AG09309 (cell line): ENCODE results near the gene IGSF23.

Experiments
- DNase-seq: peaks from one replicate; pipeline ENCODE4 v3.0.0-alpha.2; 2010; ENCODE audit warnings: low read depth
- H3K4me3 ChIP-seq: 2 replicates; pipeline ENCODE4 v1.5.1; 2011; ENCODE audit warnings: mild to moderate bottlenecking, low read depth, low read length, moderate library complexity; ENCODE audit not compliant: control insufficient read depth
- CTCF ChIP-seq: IDR thresholded peaks from 2 replicates; pipeline ENCODE4 v1.5.1; 2011; ENCODE audit warnings: mild to moderate bottlenecking, low read depth, low read length, inconsistent platforms; ENCODE audit not compliant: insufficient read depth, control insufficient read depth; ENCODE audit errors: missing control alignments

IGSF23 gene

DNA sequence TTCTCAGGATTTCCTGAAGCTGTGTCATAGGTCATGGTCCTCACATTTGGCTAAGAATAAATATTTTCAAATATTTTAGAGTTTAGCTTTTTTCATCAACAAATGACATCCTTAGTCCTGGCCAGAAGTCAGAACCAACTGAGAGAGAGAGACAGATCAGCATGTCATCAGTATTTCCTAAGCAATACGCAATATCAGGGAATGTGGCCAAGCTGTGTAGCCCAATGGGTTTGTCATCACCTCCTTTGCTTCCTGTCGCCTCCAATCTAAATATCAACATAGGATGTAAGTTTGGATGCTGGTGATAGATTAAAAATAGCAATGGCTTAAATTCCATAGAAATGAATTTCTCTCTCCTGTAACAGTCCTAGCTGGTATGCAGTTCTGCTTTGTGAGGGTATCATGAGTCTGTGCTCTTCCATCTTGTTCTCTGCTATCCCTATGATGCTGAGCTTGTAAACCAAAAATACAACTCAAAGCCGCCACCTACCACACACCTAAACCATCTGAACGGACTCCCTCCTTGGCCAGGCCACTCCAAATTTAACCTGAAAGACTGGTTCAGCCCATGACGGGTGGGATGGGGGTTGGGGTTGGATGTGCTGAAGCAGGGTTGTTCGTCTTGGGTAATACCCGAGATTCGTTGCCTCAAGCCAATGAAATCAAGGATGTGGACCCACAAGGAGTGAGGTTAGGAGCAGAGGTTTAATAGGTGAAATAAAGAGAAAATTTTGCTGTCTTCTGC is 10.0 kb upstream of the IGSF23 start:
- no peak for TF ChIP-seq CTCF
- peak; percentile 67 for DNase-seq
- no peak overlapping the region for H3K4me3 ChIP-seq

DNA sequence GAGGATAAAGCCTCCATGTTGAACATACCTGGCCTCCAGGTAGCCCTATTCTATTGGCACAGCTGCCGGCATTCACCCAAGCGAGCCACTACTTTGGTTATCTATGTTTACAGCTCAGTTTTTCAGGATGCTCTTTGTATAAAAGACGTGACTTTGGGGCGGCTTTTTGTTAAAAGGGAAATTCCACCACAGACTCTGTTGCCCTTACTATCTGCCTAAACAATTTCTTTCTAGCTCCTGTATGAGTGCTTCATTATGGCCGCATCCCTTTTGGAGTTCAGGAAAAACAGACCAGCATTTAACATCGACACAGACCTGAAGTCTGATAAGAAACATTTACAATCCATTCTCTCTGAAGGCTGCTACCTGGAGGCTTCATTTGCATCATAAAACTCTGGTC is 9.1 kb upstream of the IGSF23 start:
- no peak overlapping the region for H3K4me3 ChIP-seq
- DNase-seq = no peak
- TF ChIP-seq CTCF = no peak

GRCh38 chr19:44605547-44605946 is 7.8 kb upstream of the IGSF23 start:
- H3K4me3 ChIP-seq = no peak overlapping the region
- no peak for TF ChIP-seq CTCF
- DNase-seq = no peak

DNA sequence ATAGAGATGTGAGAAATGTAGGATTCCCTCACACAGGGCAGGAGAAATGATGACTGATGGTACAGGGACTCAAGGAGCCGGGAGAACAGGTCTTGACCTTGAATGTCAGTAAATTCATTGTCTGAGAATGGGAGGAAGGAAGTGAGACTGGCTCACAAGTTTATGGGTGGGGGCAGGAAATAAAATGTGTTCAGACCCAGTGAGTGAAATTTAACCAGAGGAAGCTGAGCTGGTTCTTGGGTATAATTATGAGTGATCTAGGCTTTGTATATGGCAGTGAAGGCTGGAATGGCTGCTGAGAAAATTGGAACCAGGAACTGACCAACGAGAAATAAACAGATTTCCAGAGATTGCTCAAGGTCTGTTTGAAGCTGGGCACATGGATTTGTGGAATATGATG is 6.3 kb upstream of the IGSF23 start:
- TF ChIP-seq CTCF = no peak
- no peak for DNase-seq
- H3K4me3 ChIP-seq = no peak overlapping the region

- no peak for TF ChIP-seq CTCF
- no peak for DNase-seq
- H3K4me3 ChIP-seq = no peak overlapping the region
These were observed 5.4 kb upstream of the IGSF23 start for GRCh38 chr19:44607917-44608316.

- no peak for TF ChIP-seq CTCF
- no peak for DNase-seq
- no peak overlapping the region for H3K4me3 ChIP-seq
These were observed 5.0 kb upstream of the IGSF23 start for GRCh38 chr19:44608391-44608821.

GRCh38 chr19:44609219-44609618 is 4.1 kb upstream of the IGSF23 start:
- TF ChIP-seq CTCF = no peak

More at GRCh38 chr19:44609219-44609618, 4.1 kb upstream of the IGSF23 start:
- no peak for DNase-seq
- no peak overlapping the region for H3K4me3 ChIP-seq
